H9 (cell line): ENCODE data around the gene TCEA2. TPM values are rescaled to one million over a fixed set of nuclear protein-coding genes. Genes with fewer than 3 reads are reported as not detected.

Experiments
- DNase-seq: peaks from one replicate; pipeline ENCODE4 v3.0.0-alpha.2; 2017
- H2AFZ ChIP-seq: one replicate; pipeline ENCODE4 v1.6.1; 2013; ENCODE audit warnings: mild to moderate bottlenecking, low read length, control low read depth, moderate library complexity
- H2AK5ac ChIP-seq: 2 replicates; pipeline ENCODE4 v1.6.1; 2013; ENCODE audit warnings: low read length, control low read depth, mixed read lengths; ENCODE audit not compliant: insufficient read length
- H2BK120ac ChIP-seq: one replicate; pipeline ENCODE4 v1.6.1; 2013; ENCODE audit warnings: low read depth, mild to moderate bottlenecking, low read length, control low read depth, inconsistent platforms; ENCODE audit not compliant: poor library complexity, severe bottlenecking
- H2BK12ac ChIP-seq: 2 replicates; pipeline ENCODE4 v1.6.1; 2013; ENCODE audit warnings: low read length, control low read depth, mixed read lengths, low read depth; ENCODE audit not compliant: insufficient read length
- H2BK15ac ChIP-seq: 2 replicates; pipeline ENCODE4 v1.6.1; 2013; ENCODE audit warnings: low read depth, low read length, control low read depth
- H2BK20ac ChIP-seq: one replicate; pipeline ENCODE4 v1.6.1; 2013; ENCODE audit warnings: low read depth, mild to moderate bottlenecking, low read length, control low read depth, inconsistent platforms; ENCODE audit not compliant: poor library complexity, severe bottlenecking
- H2BK5ac ChIP-seq: 2 replicates; pipeline ENCODE4 v1.6.1; 2013; ENCODE audit warnings: low read length, control low read depth, mixed read lengths; ENCODE audit not compliant: insufficient read length
- H3K14ac ChIP-seq: 2 replicates; pipeline ENCODE4 v1.6.1; 2013; ENCODE audit warnings: low read length, control low read depth; ENCODE audit not compliant: insufficient read depth
- H3K18ac ChIP-seq: 2 replicates; pipeline ENCODE4 v1.6.1; 2013; ENCODE audit warnings: low read depth, mild to moderate bottlenecking, mixed read lengths, low read length, control low read depth; ENCODE audit not compliant: insufficient read length
- H3K23ac ChIP-seq: 2 replicates; pipeline ENCODE4 v1.6.1; 2013; ENCODE audit warnings: low read length, control low read depth, mixed read lengths, low read depth; ENCODE audit not compliant: insufficient read length
- H3K23me2 ChIP-seq: 2 replicates; pipeline ENCODE4 v1.6.1; 2013; ENCODE audit warnings: low read depth, mild to moderate bottlenecking, mixed read lengths, low read length, control low read depth; ENCODE audit not compliant: insufficient read length, poor library complexity, severe bottlenecking
- H3K27ac ChIP-seq: 2 replicates; pipeline ENCODE4 v1.5.1; 2013; ENCODE audit warnings: low read length, control low read depth, mixed read lengths, low read depth; ENCODE audit not compliant: insufficient read length
- H3K27me3 ChIP-seq: 2 replicates; pipeline ENCODE4 v1.6.1; 2013; ENCODE audit warnings: low read length, control low read depth, inconsistent platforms; ENCODE audit not compliant: insufficient read depth
- H3K4ac ChIP-seq: 2 replicates; pipeline ENCODE4 v1.6.1; 2013; ENCODE audit warnings: low read depth, mild to moderate bottlenecking, control low read depth, inconsistent platforms, low read length, moderate library complexity
- H3K4me1 ChIP-seq: 2 replicates; pipeline ENCODE4 v1.6.1; 2013; ENCODE audit warnings: low read length, control low read depth, inconsistent platforms; ENCODE audit not compliant: insufficient read depth
- H3K4me2 ChIP-seq: 2 replicates; pipeline ENCODE4 v1.6.1; 2013; ENCODE audit warnings: low read length, control low read depth, mixed read lengths; ENCODE audit not compliant: insufficient read length, insufficient read depth
- H3K56ac ChIP-seq: 2 replicates; pipeline ENCODE4 v1.6.1; 2013; ENCODE audit warnings: low read depth, mild to moderate bottlenecking, mixed read lengths, low read length, control low read depth; ENCODE audit not compliant: insufficient read length
- H3K79me1 ChIP-seq: 2 replicates; pipeline ENCODE4 v1.6.1; 2013; ENCODE audit warnings: low read depth, mild to moderate bottlenecking, moderate library complexity, low read length, control low read depth, inconsistent platforms; ENCODE audit not compliant: insufficient read depth, poor library complexity, severe bottlenecking
- H3K79me2 ChIP-seq: 2 replicates; pipeline ENCODE4 v1.6.1; 2013; ENCODE audit warnings: low read length, control low read depth, inconsistent platforms; ENCODE audit not compliant: insufficient read depth
- H3K9ac ChIP-seq: 2 replicates; pipeline ENCODE4 v1.6.1; 2013; ENCODE audit warnings: low read length, control low read depth, mixed read lengths; ENCODE audit not compliant: insufficient read length; ENCODE audit errors: extremely low read depth
- H3K9me3 ChIP-seq: one replicate; pipeline ENCODE4 v1.6.1; 2013; ENCODE audit warnings: low read depth, low read length, inconsistent platforms; ENCODE audit not compliant: control insufficient read depth
- H3T11ph ChIP-seq: one replicate; pipeline ENCODE4 v1.6.1; 2013; ENCODE audit warnings: mild to moderate bottlenecking, low read length, control low read depth, inconsistent platforms
- H4K20me1 ChIP-seq: one replicate; pipeline ENCODE4 v1.6.1; 2013; ENCODE audit not compliant: control insufficient read depth, insufficient read length, insufficient read depth
- H4K5ac ChIP-seq: 2 replicates; pipeline ENCODE4 v1.6.1; 2013; ENCODE audit warnings: low read depth, mild to moderate bottlenecking, mixed read lengths, low read length, control low read depth; ENCODE audit not compliant: insufficient read length
- H4K8ac ChIP-seq: replicated peaks from 2 replicates; pipeline ENCODE4 v1.6.1; 2013; ENCODE audit warnings: low read length, control low read depth, mixed read lengths, low read depth; ENCODE audit not compliant: insufficient read length
- H4K91ac ChIP-seq: 2 replicates; pipeline ENCODE4 v1.6.1; 2013; ENCODE audit warnings: low read depth, mild to moderate bottlenecking, moderate library complexity, mixed read lengths, low read length, control low read depth; ENCODE audit not compliant: insufficient read length
- H3K27ac Mint-ChIP-seq, 3 experiments: 2 replicates in 2 of 3; 3 replicates in 1 of 3; pipeline ENCODE4 v1.8.0; 2020 to 2021; ENCODE audit warnings: mixed read lengths in 3 of 3, mild to moderate bottlenecking in 1 of 3, moderate library complexity in 1 of 3
- H3K27me3 Mint-ChIP-seq: 2 replicates; pipeline ENCODE4 v1.8.0; 2021; ENCODE audit warnings: low read depth, mild to moderate bottlenecking, moderate library complexity, mixed read lengths
- H3K36me3 Mint-ChIP-seq, 3 experiments: 2 replicates in 2 of 3; 3 replicates in 1 of 3; pipeline ENCODE4 v1.8.0; 2020 to 2021; ENCODE audit warnings: low read depth in 3 of 3, mixed read lengths in 3 of 3; ENCODE audit not compliant: insufficient read depth in 1 of 3
- H3K4me1 Mint-ChIP-seq, 2 experiments: 2 replicates each; pipeline ENCODE4 v1.8.0; 2020; ENCODE audit warnings: mixed read lengths in 2 of 2
- H3K4me3 Mint-ChIP-seq, 2 experiments: 2 replicates in 1 of 2; 3 replicates in 1 of 2; pipeline ENCODE4 v1.8.0; 2020 to 2021; ENCODE audit warnings: mild to moderate bottlenecking in 2 of 2, mixed read lengths in 2 of 2, moderate library complexity in 1 of 2
- H3K9me3 Mint-ChIP-seq, 2 experiments: 2 replicates in 1 of 2; 3 replicates in 1 of 2; pipeline ENCODE4 v1.8.0; 2020; ENCODE audit warnings: mild to moderate bottlenecking in 2 of 2, mixed read lengths in 2 of 2, moderate library complexity in 1 of 2
- CTCF ChIP-seq: fragments of 200-600 bp; sonication (generic); conservative IDR thresholded peaks from 3 replicates; pipeline ENCODE4 v1.8.0; 2021; ENCODE audit warnings: antibody characterized with exemption, mild to moderate bottlenecking
- WGBS: extraction: QIAGEN DNeasy Blood & Tissue Kit; methylation state at CpG from one replicate; pipeline ENCODE4 v1.1.7; 2013; ENCODE audit warnings: missing lambda C conversion rate, low lambda C conversion rate, mixed read lengths; ENCODE audit not compliant: insufficient read length; ENCODE audit errors: extremely low coverage; 5-methylcytosine and 5-hydroxymethylcytosine counted together
- total RNA-seq: library from RNA; stranded (reverse); gene quantifications from 2 replicates; pipeline ENCODE4 v1.2.1, GENCODE V29; 2021

The TCEA2 gene
- total RNA-seq, 1 experiment from 2014 or later = 51.7 TPM

- Mint-ChIP-seq H3K27me3 (peaks cover 5% of the 10 kb centered on the region), H3K4me1 (peaks cover 28 to 38% of the 10 kb centered on the region in 2 experiments), H3K27ac (peak overlapping the region in 1 of 3 experiments; percentile 62; a peak in 1 of 7 replicates), H3K4me3 (peak overlapping the region; percentile 77 to 84), H3K9me3 (no peaks in the 10 kb centered on the region), H3K36me3 (peaks cover 0 to 3% (median 0%) of the 10 kb centered on the region in 3 experiments; a peak in 2 of 7 replicates)
- no peak overlapping the region for H2BK20ac ChIP-seq
- no peak overlapping the region for H2AK5ac ChIP-seq
- no peaks in the 10 kb centered on the region for H4K20me1 ChIP-seq
- no peak overlapping the region for H4K91ac ChIP-seq
- H3K27ac ChIP-seq = no peak overlapping the region
- H3K79me2 ChIP-seq = no peaks in the 10 kb centered on the region
- no CpG with 5 or more reads among the region's 51 CpGs for WGBS
- peaks cover 6% of the 10 kb centered on the region for H3K23me2 ChIP-seq
- H2BK12ac ChIP-seq = no peak overlapping the region
- H2BK5ac ChIP-seq = no peak overlapping the region
- H3K9ac ChIP-seq = no peak overlapping the region
- H3K9me3 ChIP-seq = no peaks in the 10 kb centered on the region
- no peak overlapping the region for H3T11ph ChIP-seq
- no peak overlapping the region for H3K4ac ChIP-seq
- H2AFZ ChIP-seq = no peak overlapping the region
- peak overlapping the region; percentile 46 for H3K4me2 ChIP-seq
- no peak overlapping the region for H2BK15ac ChIP-seq
- H2BK120ac ChIP-seq = no peak overlapping the region
- H3K79me1 ChIP-seq = no peaks in the 10 kb centered on the region
- peak overlapping the region; percentile 27; the same call in 1 of the 2 replicates for H3K14ac ChIP-seq
- DNase-seq = no peak
- H3K27me3 ChIP-seq = no peaks in the 10 kb centered on the region
- no peak overlapping the region for H3K18ac ChIP-seq
- TF ChIP-seq CTCF = no peak
- H3K56ac ChIP-seq = no peak overlapping the region
- no peak overlapping the region for H4K5ac ChIP-seq
- H3K4me1 ChIP-seq = peaks cover 1% of the 10 kb centered on the region; the same call in 1 of the 2 replicates
- no peak overlapping the region for H4K8ac ChIP-seq
- H3K23ac ChIP-seq = no peak overlapping the region
Measured at GRCh38 chr20:64063389-64064144, 569 bp downstream of the TCEA2 start.
